Measurements from ENCODE around the gene THYN1.

The THYN1 gene

GRCh38 chr11:134223121-134223520 lies 30.0 kb downstream of the THYN1 start:
- no peak for DNase-seq (ENCODE audit: low read depth)

GRCh38 chr11:134216816-134217215 lies 36.3 kb downstream of the THYN1 start:
- DNase-seq (ENCODE audit: low read depth): no peak

- DNase-seq (ENCODE audit: low read depth): no peak
These were observed 37.3 kb downstream of the THYN1 start for GRCh38 chr11:134215836-134216235.

- DNase-seq (ENCODE audit: low read depth): peak; percentile 16
These were observed 45.5 kb downstream of the THYN1 start for GRCh38 chr11:134207538-134208239.

GRCh38 chr11:134206185-134206584 lies 47.0 kb downstream of the THYN1 start:
- no peak for DNase-seq (ENCODE audit: low read depth)

- no peak for DNase-seq (ENCODE audit: low read depth)
These were observed 47.4 kb downstream of the THYN1 start for GRCh38 chr11:134205729-134206128.

- no peak for DNase-seq (ENCODE audit: low read depth)
These were observed 50.5 kb downstream of the THYN1 start for GRCh38 chr11:134202661-134203060.

- DNase-seq (ENCODE audit: low read depth): no peak
These were observed 52.5 kb downstream of the THYN1 start for GRCh38 chr11:134200688-134201087.

GRCh38 chr11:134199531-134199930 lies 53.6 kb downstream of the THYN1 start:
- no peak for DNase-seq (ENCODE audit: low read depth)

All from iris pigment epithelial cell (primary cell).